Thymus (tissue), 11 donors: Measurements from ENCODE around the gene SUGCT. TPM values are rescaled to one million over a fixed set of nuclear protein-coding genes. Genes with fewer than 3 reads are reported as not detected.

Source experiments
- DNase-seq, 9 donors: peaks; one replicate each; pipeline ENCODE4 v3.0.0-alpha.2; 2013; ENCODE audit warnings: low spot score in 9 of 9, low read depth in 6 of 9, missing footprints in 1 of 9
- H3K27ac ChIP-seq, 2 donors: one replicate each; pipeline ENCODE4 v1.5.1; 2013; ENCODE audit warnings: control low read depth in 1 of 2, low read depth in 1 of 2, low read length in 1 of 2, mild to moderate bottlenecking in 1 of 2, moderate library complexity in 1 of 2
- H3K27me3 ChIP-seq, 2 donors: one replicate each; pipeline ENCODE4 v1.5.1; 2013; ENCODE audit warnings: low read length in 1 of 2; ENCODE audit not compliant: control insufficient read depth in 2 of 2, insufficient read depth in 1 of 2
- H3K36me3 ChIP-seq, 2 donors: one replicate each; pipeline ENCODE4 v1.5.1; 2013; ENCODE audit warnings: low read length in 1 of 2, mild to moderate bottlenecking in 1 of 2, moderate library complexity in 1 of 2; ENCODE audit not compliant: control insufficient read depth in 2 of 2, insufficient read depth in 2 of 2
- H3K4me1 ChIP-seq, 2 donors: one replicate each; pipeline ENCODE4 v1.5.1; 2013; ENCODE audit warnings: low read length in 2 of 2; ENCODE audit not compliant: control insufficient read depth in 2 of 2, insufficient read depth in 2 of 2
- H3K4me3 ChIP-seq, 2 donors: one replicate each; pipeline ENCODE4 v1.5.1; 2013; ENCODE audit warnings: low read length in 2 of 2, control low read depth in 1 of 2, mild to moderate bottlenecking in 1 of 2
- H3K9me3 ChIP-seq, 2 donors: one replicate each; pipeline ENCODE4 v1.5.1; 2013; ENCODE audit warnings: low read length in 1 of 2, mild to moderate bottlenecking in 1 of 2; ENCODE audit not compliant: control insufficient read depth in 2 of 2, insufficient read depth in 1 of 2
- WGBS: extraction: QIAGEN DNeasy Blood & Tissue Kit; methylation state at CpG from one replicate; pipeline ENCODE4 v1.1.7; 2013; 5-methylcytosine and 5-hydroxymethylcytosine counted together
- polyA plus RNA-seq: library from polyadenylated mRNA; stranded (reverse); fragments of 200-250 nt; gene quantifications from one replicate; pipeline ENCODE4 v1.2.3, GENCODE V29; 2013
- total RNA-seq: library from RNA; stranded (reverse); fragments of 120-200 nt; gene quantifications from one replicate; pipeline ENCODE4 v1.2.4, GENCODE V29; 2013
- donor health status: healthy.

Gene SUGCT
- total and polyA plus RNA-seq, 2 donors = 1.6 to 5.5 TPM

DNA sequence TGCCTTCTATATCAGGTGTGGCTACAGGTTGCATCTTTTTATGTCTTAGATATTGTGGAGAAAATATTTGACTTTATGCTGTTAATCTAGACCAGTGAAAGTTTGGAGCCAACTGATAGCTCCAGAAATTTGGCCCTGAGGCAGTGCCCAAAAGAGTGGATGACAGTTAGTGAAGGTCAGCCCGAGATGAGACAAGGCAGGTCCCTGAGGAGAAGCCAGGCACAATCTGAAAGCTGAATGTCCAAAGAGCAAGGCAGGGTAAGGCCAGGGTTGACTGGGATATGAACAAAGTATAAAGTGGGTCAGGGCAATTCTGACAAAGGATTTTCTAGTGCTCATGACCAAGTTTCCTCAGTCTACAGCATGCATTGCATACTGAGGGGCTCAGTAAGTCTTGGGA is 661.9 kb downstream of the SUGCT start:
- Histone ChIP-seq H3K27me3 (no peaks in the 10 kb centered on the region), H3K4me3 (no peak overlapping the region), H3K9me3 (no peaks in the 10 kb centered on the region), H3K4me1 (no peaks in the 10 kb centered on the region), H3K27ac (no peak overlapping the region), H3K36me3 (no peaks in the 10 kb centered on the region)
- no peak for DNase-seq
- WGBS = 88% methylated on average over 1 of the region's 1 CpG

DNA sequence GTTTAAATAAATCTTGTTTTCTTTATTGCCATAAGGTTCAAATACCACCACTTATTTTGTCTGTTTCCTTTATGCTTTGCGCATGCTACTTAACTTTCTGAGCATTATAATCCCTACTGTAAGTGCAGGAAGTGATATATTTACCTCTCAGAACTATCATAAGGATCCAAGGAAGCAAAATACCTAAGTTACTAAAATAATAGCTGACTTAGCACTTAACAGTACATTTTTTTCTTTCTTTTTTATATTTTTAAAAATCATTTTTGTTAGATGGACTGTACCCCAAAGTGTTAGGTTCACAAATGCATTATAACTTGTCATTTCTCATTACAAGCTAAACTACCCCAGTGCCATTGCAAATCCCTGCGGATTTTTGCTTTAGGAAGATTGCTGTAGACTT is 663.8 kb downstream of the SUGCT start:
- H3K36me3 ChIP-seq = no peaks in the 10 kb centered on the region
- no peaks in the 10 kb centered on the region for H3K9me3 ChIP-seq
- no peak overlapping the region for H3K27ac ChIP-seq
- no peak for DNase-seq
- no peak overlapping the region for H3K4me3 ChIP-seq
- 98% methylated on average over 2 of the region's 2 CpGs for WGBS
- H3K4me1 ChIP-seq = no peaks in the 10 kb centered on the region
- H3K27me3 ChIP-seq = no peaks in the 10 kb centered on the region

DNA sequence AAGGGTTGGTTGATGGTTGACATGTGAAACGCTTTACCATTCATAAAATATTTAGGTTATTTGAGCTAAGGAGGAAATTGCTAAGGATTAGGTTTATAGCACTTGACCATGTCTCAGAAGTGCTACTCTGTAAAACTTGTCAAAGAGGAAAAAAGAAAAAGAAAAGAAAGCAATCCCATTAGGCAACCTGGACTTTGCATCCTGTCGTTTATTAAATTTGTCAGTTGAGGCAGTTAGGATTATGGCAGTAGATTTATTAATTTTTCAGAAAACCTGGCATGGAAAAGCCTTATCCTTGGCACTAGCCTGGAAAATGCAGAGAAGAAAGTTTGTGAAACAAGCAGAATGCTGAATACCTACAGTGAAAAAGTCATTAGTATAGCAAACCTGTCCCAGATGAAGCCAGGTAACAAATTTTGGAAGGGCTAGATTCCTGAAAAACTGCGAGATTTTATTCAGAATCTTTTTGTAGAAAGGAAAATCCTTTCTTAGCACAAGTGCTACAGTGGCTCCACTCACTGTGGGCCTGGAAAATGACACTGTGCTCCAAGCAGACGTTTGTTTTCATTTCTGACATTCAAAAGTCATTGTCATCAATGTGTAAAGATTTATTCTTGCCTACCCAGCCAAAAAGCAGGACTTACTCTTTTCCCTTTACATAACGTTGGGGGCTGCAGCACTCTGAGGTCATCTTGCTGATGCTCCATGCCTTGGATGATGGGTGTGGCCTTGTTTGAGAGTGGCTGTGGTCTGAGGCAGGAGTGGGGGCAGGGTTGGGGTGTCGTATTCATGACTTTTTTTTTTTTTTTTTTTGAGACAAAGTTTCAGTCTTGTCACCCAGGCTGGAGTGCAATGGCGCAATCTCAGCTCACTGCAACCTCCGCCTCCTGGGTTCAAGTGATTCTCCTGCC is 664.9 kb downstream of the SUGCT start:
- H3K4me3 ChIP-seq = no peak overlapping the region
- no peaks in the 10 kb centered on the region for H3K9me3 ChIP-seq
- no peaks in the 10 kb centered on the region for H3K36me3 ChIP-seq
- H3K27ac ChIP-seq = no peak overlapping the region
- 95% methylated on average over 8 of the region's 8 CpGs for WGBS
- no peak for DNase-seq
- H3K27me3 ChIP-seq = no peaks in the 10 kb centered on the region
- H3K4me1 ChIP-seq = no peaks in the 10 kb centered on the region

DNA sequence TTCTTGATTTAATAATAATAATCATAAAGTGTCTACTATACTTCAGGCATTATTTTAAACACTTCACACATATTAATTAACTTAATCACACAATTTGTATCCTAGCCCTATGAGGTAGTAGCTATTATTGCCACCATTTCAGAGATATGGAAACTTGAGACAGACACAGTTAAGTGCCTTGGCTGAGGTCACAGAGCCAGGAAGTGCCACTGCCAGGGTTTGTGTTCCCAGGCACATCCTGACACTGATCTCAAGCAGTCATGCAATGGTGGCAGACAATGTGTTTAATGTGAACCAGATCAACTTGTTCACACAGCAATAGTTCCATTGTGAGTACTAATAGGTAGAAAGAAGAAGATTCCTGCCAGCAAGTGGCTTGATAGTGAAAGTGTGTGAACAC is 666.0 kb downstream of the SUGCT start:
- DNase-seq = no peak
- Histone ChIP-seq H3K36me3 (no peaks in the 10 kb centered on the region), H3K27ac (no peak overlapping the region), H3K4me1 (no peaks in the 10 kb centered on the region), H3K4me3 (no peak overlapping the region), H3K27me3 (no peaks in the 10 kb centered on the region), H3K9me3 (no peaks in the 10 kb centered on the region)

DNA sequence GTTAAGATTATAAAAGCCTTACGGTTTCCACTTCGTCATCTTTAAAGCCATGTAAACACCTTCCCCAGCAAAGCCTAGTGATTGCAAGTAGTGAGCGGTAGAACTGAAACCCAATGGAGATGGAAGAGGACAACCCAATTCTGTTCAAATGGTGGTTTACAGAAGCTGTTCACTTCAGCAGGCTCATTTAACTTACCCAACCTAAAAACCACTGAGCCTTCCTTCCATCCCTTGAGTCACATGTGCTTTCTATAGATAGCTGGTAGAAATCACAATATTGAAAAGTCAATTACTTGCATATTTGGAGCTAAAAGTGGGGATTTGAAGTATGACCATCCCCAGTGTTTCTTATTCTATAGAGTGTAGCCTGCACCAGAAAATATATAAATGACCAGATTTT is 667.7 kb downstream of the SUGCT start:
- DNase-seq = no peak
- Histone ChIP-seq H3K9me3 (no peaks in the 10 kb centered on the region), H3K4me1 (no peaks in the 10 kb centered on the region), H3K27ac (no peak overlapping the region), H3K36me3 (no peaks in the 10 kb centered on the region), H3K4me3 (no peak overlapping the region), H3K27me3 (no peaks in the 10 kb centered on the region)
- 95% methylated on average over 3 of the region's 3 CpGs for WGBS

DNA sequence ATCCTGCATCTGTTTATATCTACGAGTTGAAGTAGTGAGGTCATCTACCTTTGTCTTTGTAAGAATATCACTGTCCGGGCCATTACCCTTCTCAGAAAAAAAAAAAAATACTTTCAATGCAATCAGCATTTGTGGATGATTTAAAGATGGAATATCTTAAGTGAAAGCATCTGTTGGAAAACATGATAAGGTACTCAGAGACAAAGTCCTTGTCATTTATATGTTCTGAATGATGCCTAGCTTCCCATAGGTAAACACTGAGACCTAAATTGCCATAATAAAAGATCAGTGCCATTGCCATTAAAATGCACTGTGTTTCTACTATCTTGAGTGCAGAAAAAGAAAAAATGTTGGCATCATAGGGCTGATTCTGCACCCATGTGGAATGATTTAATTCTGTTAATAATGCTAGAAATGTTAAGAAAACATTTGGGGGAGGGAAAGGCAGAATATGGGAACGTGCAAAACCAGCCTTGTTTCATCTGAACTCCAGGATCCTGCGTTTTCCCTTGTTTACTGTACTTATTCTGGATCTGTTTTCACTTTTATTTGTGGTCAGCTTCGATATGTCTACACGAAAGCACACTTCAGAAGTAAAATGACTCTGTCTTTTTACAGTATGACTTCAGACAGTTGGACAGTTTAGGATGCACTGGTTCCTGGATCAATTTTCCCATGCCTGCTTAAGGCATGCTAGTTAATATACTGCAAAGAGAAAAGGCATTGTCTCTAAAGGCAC is 669.8 kb downstream of the SUGCT start:
- Histone ChIP-seq H3K4me3 (no peak overlapping the region), H3K9me3 (no peaks in the 10 kb centered on the region), H3K27me3 (no peaks in the 10 kb centered on the region), H3K27ac (no peak overlapping the region), H3K4me1 (no peaks in the 10 kb centered on the region), H3K36me3 (no peaks in the 10 kb centered on the region)
- no peak for DNase-seq
- 94% methylated on average over 6 of the region's 6 CpGs for WGBS

DNA sequence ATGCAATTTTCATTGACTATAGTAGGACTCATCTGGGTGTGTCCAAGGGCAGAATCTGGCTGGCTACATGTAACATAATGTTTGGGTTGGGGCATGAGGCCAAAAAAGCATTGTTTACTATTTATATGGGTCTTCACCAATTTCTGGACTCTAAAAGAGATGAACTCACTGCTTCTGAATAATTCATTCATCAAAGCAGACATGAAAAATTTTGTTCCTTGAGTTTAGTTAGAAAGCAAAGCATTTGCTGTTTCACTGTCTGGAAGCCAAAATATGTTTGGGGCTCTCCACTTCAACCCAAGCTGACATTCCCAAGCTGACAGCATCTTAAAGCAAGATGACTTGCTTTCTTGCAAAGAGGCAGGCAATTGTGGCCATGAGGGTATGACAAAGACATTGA is 670.6 kb downstream of the SUGCT start:
- Histone ChIP-seq H3K27me3 (no peaks in the 10 kb centered on the region), H3K9me3 (no peaks in the 10 kb centered on the region), H3K4me1 (no peaks in the 10 kb centered on the region), H3K27ac (no peak overlapping the region), H3K36me3 (no peaks in the 10 kb centered on the region), H3K4me3 (no peak overlapping the region)
- no peak for DNase-seq

DNA sequence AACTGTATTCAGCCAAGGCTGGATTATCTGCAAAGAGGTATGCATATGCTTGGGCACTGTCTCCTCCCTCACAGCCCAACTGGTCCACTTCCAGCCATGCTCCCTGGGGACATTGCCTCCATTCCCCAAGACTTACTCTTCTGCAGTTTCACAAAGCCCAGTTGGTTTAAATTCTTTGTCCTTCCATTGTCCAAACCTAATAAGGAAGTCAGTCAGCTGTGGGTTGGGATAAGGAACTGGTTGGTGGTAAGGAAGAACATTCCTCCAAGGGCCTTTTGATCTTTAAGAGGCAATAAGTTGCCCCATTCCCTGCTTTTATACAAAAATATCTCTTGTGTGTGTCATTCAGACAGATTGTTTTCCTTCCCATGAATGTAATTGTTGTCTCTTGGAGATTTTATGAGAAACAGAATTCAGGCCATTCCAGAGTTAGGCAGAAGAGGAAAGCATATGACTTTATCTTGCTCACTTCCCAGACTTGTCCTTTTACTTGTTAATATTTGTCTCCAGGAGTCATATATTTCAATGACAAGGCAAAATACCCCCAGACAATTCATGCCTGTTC is 673.7 kb downstream of the SUGCT start:
- no peak overlapping the region for H3K4me3 ChIP-seq
- no peak overlapping the region for H3K27ac ChIP-seq

DNA sequence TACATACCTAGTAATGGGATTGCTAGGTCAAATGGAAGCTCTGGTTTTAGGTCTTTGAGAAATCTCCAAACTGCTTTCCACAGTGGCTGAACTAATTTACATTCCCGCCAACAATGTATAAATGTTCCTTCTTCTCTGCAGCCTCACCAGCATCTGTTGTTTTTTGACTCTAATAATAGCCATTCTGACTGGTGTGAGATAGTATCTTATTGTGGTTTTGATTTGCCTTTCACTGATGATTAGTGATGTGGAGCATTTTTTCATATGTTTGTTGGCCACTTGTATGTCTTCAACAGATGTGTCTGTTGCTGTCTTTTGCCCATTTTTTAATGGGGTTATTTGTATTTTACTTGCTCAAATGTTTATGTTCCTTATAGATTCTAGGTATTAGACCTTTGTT is 675.5 kb downstream of the SUGCT start:
- H3K9me3 ChIP-seq = peaks cover 0 to 1% of the 10 kb centered on the region in 2 donors
- 97% methylated on average over 1 of the region's 1 CpG for WGBS
- H3K36me3 ChIP-seq = no peaks in the 10 kb centered on the region
- no peaks in the 10 kb centered on the region for H3K4me1 ChIP-seq
- H3K27me3 ChIP-seq = no peaks in the 10 kb centered on the region
- no peak overlapping the region for H3K27ac ChIP-seq
- no peak for DNase-seq
- H3K4me3 ChIP-seq = no peak overlapping the region

More for the DNA sequence above, 673.7 kb downstream of the SUGCT start:
- no peaks in the 10 kb centered on the region for H3K36me3 ChIP-seq
- H3K27me3 ChIP-seq = no peaks in the 10 kb centered on the region
- H3K4me1 ChIP-seq = no peaks in the 10 kb centered on the region
- no peaks in the 10 kb centered on the region for H3K9me3 ChIP-seq
- DNase-seq = no peak
